Psoas muscle (tissue), 8 donors: ENCODE results near the gene PTGER2. TPM values are rescaled to one million over a fixed set of nuclear protein-coding genes. Genes with fewer than 3 reads are reported as not detected.

ENCODE experiments used
- ATAC-seq, 4 donors: fragments of 200-7000 bp; cut with Tn5 transposase; one replicate each; pipeline ENCODE4 v1.9.1; 2020; ENCODE audit warnings: moderate library complexity in 3 of 4, mild to moderate bottlenecking in 2 of 4
- DNase-seq, 2 donors: peaks; one replicate each; pipeline ENCODE4 v3.0.0-alpha.2; 2020
- H3K27ac ChIP-seq: fragments of 200-600 bp; one replicate; pipeline ENCODE4 v1.8.0; 2022
- H3K27me3 ChIP-seq, 3 donors: fragments of 200-600 bp in 1 of 3; one replicate each; pipeline versions ENCODE4 v1.6.1 to v1.8.0; 2013 to 2022; ENCODE audit warnings: low read length in 2 of 3, mild to moderate bottlenecking in 2 of 3, moderate library complexity in 1 of 3; ENCODE audit not compliant: insufficient read depth in 3 of 3
- H3K36me3 ChIP-seq, 2 donors: fragments of 200-600 bp in 1 of 2; one replicate each; pipeline versions ENCODE4 v1.6.1 to v1.8.0; 2013 to 2022; ENCODE audit warnings: low read depth in 1 of 2, mild to moderate bottlenecking in 1 of 2, moderate library complexity in 1 of 2; ENCODE audit not compliant: insufficient read depth in 1 of 2
- H3K4me1 ChIP-seq: fragments of 200-600 bp; one replicate; pipeline ENCODE4 v1.8.0; 2022
- H3K4me3 ChIP-seq: fragments of 200-600 bp; one replicate; pipeline ENCODE4 v1.8.0; 2022; ENCODE audit warnings: mild to moderate bottlenecking
- H3K9me3 ChIP-seq: fragments of 200-600 bp; one replicate; pipeline ENCODE4 v1.8.0; 2022
- CTCF ChIP-seq: fragments of 200-600 bp; IDR thresholded peaks from one replicate; pipeline ENCODE4 v1.8.0; 2022; ENCODE audit warnings: antibody characterized with exemption
- WGBS, 3 donors: extraction: QIAGEN DNeasy Blood & Tissue Kit; methylation state at CpG; one replicate each; pipeline versions ENCODE4 v1.1.6 to v1.1.7; 2013; 5-methylcytosine and 5-hydroxymethylcytosine counted together
- intact Hi-C, 2 donors: fragments of 100-400 bp; cut with DNase I; formaldehyde crosslinking; loops; one replicate each; pipeline versions ENCODE4 v1.11.0 to v1.14.2; 2022
- polyA plus RNA-seq, 3 donors: library from polyadenylated mRNA; stranded (reverse); fragments of 200-250 nt; gene quantifications; one replicate each; pipeline ENCODE4 v1.2.3, GENCODE V29; 2013
- total RNA-seq, 4 donors: library from RNA; stranded (reverse); fragmentation: NEBNext Ultra II Directional in 2 of 4; extraction: Animal tissue kit (Norgen Biotek cat#: 25700) in 2 of 4; gene quantifications; one replicate each; pipeline versions ENCODE4 v1.2.1 to v1.2.4, GENCODE V29; 2021 to 2023
- donor health status: healthy with polysubstance abuse.
- donor health status: DM: no; HTN: no; CAD: no; lungs with moderate emphysema.
- donor health status: Bipolar disorder and iron deficiency.
- donor health status: healthy.
- donor health status: DM: yes; HTN: yes; CAD: no.
- donor health status: DM: no; HTN: no; CAD: no.
- donor health status: DM: no; HTN: no; CAD: no.
- donor health status: DM: yes; HTN: yes; CAD: no.

Gene PTGER2
- total and polyA plus RNA-seq, 7 donors: 0.08 to 0.57 (median 0.26) TPM

- Histone ChIP-seq H3K4me1 (no peaks in the 10 kb centered on the region), H3K4me3 (peak within 1 kb of the TSS; percentile 49), H3K27ac (no peak within 1 kb of the TSS), H3K27me3 (peaks cover 3 to 35% (median 5%) of the 10 kb centered on the region in 3 donors), H3K36me3 (no peaks in the 10 kb centered on the region), H3K9me3 (no peaks in the 10 kb centered on the region)
- ATAC-seq (peak in 2 of 4 donors; percentile 19 to 29), DNase-seq (peak; percentile 23 to 61)
- no peak for TF ChIP-seq CTCF
- intact Hi-C loops: no loop called here
- WGBS, 3 donors: 3 to 4% (median 3%) methylated on average over 62 to 63 of the region's 63 CpGs
Measured at GRCh38 chr14:52267501-52268278, 46.4 kb upstream of the PTGER2 start, which contains the start of gene PTGDR. Gene PTGDR, plus strand, starts transcription at chr14:52267698. Its CDS starts 117 bp downstream, at chr14:52267815.

- intact Hi-C loops: no loop called here
- no peaks in the 10 kb centered on the region for H3K4me1 ChIP-seq
- ATAC-seq (no peak), DNase-seq (peak in 1 of 2 donors; percentile 24)
- no peak overlapping the region for H3K27ac ChIP-seq
- no peaks in the 10 kb centered on the region for H3K36me3 ChIP-seq
- 1% methylated on average over 52 to 54 of the region's 54 CpGs for WGBS, 3 donors
- no peaks in the 10 kb centered on the region for H3K9me3 ChIP-seq
- H3K4me3 ChIP-seq: peak overlapping the region; percentile 49
- TF ChIP-seq CTCF: no peak
- H3K27me3 ChIP-seq: peaks cover 3 to 35% (median 5%) of the 10 kb centered on the region in 3 donors
Measured at GRCh38 chr14:52268279-52269061, 45.6 kb upstream of the PTGER2 start.

- intact Hi-C loops: no loop called here
- no peak for TF ChIP-seq CTCF
- Histone ChIP-seq H3K27ac (no peak overlapping the region), H3K27me3 (peaks cover 3 to 35% (median 5%) of the 10 kb centered on the region in 3 donors), H3K9me3 (no peaks in the 10 kb centered on the region), H3K36me3 (no peaks in the 10 kb centered on the region), H3K4me3 (peak overlapping the region; percentile 49), H3K4me1 (no peaks in the 10 kb centered on the region)
- ATAC-seq: no peak
- 28 to 40% (median 37%) methylated on average over 17 of the region's 17 CpGs for WGBS, 3 donors
- DNase-seq: no peak
Measured at GRCh38 chr14:52269100-52269499, 45.0 kb upstream of the PTGER2 start.

- H3K4me1 ChIP-seq: no peaks in the 10 kb centered on the region
- H3K36me3 ChIP-seq: no peaks in the 10 kb centered on the region
- WGBS, 3 donors: 70 to 78% (median 72%) methylated on average over 8 of the region's 8 CpGs
- H3K9me3 ChIP-seq: no peaks in the 10 kb centered on the region
- no peak overlapping the region for H3K27ac ChIP-seq
- no peak for TF ChIP-seq CTCF
- H3K4me3 ChIP-seq: no peak overlapping the region
- ATAC-seq (no peak), DNase-seq (peak; percentile 22 to 59)
- intact Hi-C loops: no loop called here
- H3K27me3 ChIP-seq: peaks cover 3 to 35% (median 5%) of the 10 kb centered on the region in 3 donors
Measured at GRCh38 chr14:52269982-52270381, 44.1 kb upstream of the PTGER2 start.
